Bronchial epithelial cell (primary cell): Measurements from ENCODE around the gene FAAP24. TPM values are rescaled to one million over a fixed set of nuclear protein-coding genes. Genes with fewer than 3 reads are reported as not detected.
"Not testable (repeated sequence)": the region's sequence is repeated elsewhere in the genome, so short reads cannot be mapped to it uniquely, and the experiment has no call there.

Experiments used
- DNase-seq: peaks from one replicate; pipeline ENCODE4 v3.0.0-alpha.2; 2010; ENCODE audit warnings: low read depth
- FAIRE-seq: peaks from 2 replicates; lab custom pipeline; 2011; peaks lifted over from hg19 to GRCh38; lab: Jason Lieb, UNC
- H3K27me3 ChIP-seq: 2 replicates; pipeline ENCODE4 v1.5.1; 2011; ENCODE audit warnings: low read length; ENCODE audit not compliant: control insufficient read depth, insufficient read depth
- H3K36me3 ChIP-seq: 2 replicates; pipeline ENCODE4 v1.5.1; 2011; ENCODE audit warnings: low read length; ENCODE audit not compliant: control insufficient read depth, insufficient read depth
- H3K4me3 ChIP-seq: 2 replicates; pipeline ENCODE4 v1.5.1; 2011; ENCODE audit warnings: mild to moderate bottlenecking, low read depth, low read length, control low read depth
- CTCF ChIP-seq: IDR thresholded peaks from 2 replicates; pipeline ENCODE4 v1.5.1; 2011; ENCODE audit warnings: mild to moderate bottlenecking, moderate library complexity, low read length, control low read depth, inconsistent platforms; ENCODE audit not compliant: insufficient read depth, severe bottlenecking
- total RNA-seq: library from RNA; depleted of rRNA; stranded (reverse); fragments of >200 nt; gene quantifications from 2 replicates; pipeline ENCODE4 v1.2.1, GENCODE V29; 2014

FAAP24 gene
- total RNA-seq, 1 donor from 2014 or later, result 0.79 TPM

- peak overlapping the region; percentile 79 for H3K4me3 ChIP-seq
- no peaks in the 10 kb centered on the region for H3K36me3 ChIP-seq
- no peak for FAIRE-seq
- H3K27me3 ChIP-seq, result no peaks in the 10 kb centered on the region
- DNase-seq, result no peak
- TF ChIP-seq CTCF, result no peak
Observed at GRCh38 chr19:32971012-32971595, 938 bp upstream of the FAAP24 start.

GRCh38 chr19:32976223-32976805 is 4.3 kb downstream of the FAAP24 start:
- DNase-seq, result peak; percentile 55
- Histone ChIP-seq H3K27me3 (no peaks in the 10 kb centered on the region), H3K4me3 (no peak overlapping the region), H3K36me3 (no peaks in the 10 kb centered on the region)
- TF ChIP-seq CTCF, result peak; percentile 84
- FAIRE-seq, result no peak

GRCh38 chr19:32977280-32977679 is 5.2 kb downstream of the FAAP24 start:
- DNase-seq (no peak), FAIRE-seq (no peak)
- TF ChIP-seq CTCF, result no peak
- Histone ChIP-seq H3K27me3 (no peaks in the 10 kb centered on the region), H3K4me3 (no peak overlapping the region), H3K36me3 (no peaks in the 10 kb centered on the region)

DNA sequence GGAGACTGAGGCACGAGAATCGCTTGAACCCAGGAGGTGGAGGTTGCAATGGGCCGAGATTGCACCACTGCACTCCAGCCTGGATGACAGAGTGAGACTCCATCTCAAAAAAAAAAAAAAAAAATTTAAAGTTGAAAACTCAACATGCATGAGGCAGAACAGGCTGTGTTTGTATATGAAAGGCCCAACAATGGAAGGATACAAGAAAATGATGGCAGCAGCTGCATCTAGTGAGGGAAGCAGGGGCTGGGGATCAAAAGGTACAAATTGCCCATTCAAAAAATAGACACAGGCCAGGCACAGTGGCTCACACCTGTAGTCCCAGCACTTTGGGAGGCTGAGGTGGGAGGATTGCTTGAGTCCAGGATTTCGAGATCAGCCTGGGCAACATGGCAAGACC is 5.8 kb downstream of the FAAP24 start:
- H3K4me3 ChIP-seq, FAIRE-seq, H3K36me3 ChIP-seq, H3K27me3 ChIP-seq, DNase-seq: not testable (repeated sequence)

DNA sequence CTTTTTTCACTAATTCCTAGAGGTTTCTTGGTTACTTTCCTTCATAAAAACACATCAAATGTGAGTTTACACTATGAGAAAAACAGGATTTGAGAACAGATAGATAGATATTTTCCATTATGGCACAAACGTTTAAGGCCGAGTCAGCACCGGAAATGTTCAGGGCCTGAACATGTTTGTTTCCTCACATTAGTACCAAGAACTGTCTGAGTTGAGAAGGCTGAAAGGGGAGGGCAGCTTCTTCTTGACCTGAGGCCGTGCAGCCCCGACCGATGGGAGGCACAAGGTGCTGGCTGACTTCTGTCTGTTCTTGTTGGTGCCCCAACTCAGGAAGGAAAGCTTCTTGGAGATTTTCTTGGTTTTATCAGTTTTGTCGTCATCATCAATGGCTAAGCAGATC is 7.8 kb downstream of the FAAP24 start:
- not testable (repeated sequence) for FAIRE-seq, H3K27me3 ChIP-seq, DNase-seq, H3K4me3 ChIP-seq, H3K36me3 ChIP-seq

DNA sequence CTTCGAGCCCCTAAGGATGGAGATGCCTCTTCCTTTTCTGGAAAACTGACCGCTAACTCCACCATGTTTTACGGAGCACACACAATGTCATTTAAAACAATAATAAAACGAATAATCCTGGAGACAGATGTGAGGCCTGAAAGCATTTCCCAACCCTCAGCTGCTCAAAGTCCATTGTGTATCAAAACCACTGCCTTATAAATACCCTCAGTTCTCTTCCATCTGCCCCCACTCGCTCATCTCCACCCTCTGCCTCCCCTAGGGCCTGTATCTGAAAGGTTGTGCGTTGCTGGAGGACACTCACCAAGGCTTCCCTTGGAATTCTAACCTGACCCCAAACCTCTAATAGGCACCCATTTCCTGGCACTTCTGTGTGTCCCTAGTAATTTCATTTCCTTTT is 10.4 kb downstream of the FAAP24 start:
- not testable (repeated sequence) for H3K36me3 ChIP-seq, FAIRE-seq, H3K4me3 ChIP-seq, DNase-seq, H3K27me3 ChIP-seq

DNA sequence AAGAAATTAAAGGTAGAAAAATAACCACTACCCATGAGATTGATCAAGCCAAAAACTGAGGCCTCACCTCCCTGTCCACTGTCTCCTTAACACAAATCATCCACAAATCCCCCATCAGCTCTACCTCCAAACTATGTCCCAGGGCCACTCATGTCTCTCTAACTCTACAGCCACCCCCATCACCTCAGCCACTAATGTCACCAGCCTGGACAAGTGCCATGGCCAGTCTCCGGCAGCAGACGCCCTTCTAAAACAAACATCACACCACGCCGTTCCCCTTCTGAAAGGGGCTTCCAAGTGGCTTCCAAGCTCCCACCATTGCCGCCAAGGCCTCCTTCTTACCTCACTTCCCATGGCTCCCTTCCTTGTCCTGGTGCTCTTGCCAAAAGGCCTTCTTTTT is 16.2 kb downstream of the FAAP24 start:
- not testable (repeated sequence) for H3K27me3 ChIP-seq, H3K4me3 ChIP-seq, DNase-seq, FAIRE-seq
- peaks cover 13% of the 10 kb centered on the region for H3K36me3 ChIP-seq

DNA sequence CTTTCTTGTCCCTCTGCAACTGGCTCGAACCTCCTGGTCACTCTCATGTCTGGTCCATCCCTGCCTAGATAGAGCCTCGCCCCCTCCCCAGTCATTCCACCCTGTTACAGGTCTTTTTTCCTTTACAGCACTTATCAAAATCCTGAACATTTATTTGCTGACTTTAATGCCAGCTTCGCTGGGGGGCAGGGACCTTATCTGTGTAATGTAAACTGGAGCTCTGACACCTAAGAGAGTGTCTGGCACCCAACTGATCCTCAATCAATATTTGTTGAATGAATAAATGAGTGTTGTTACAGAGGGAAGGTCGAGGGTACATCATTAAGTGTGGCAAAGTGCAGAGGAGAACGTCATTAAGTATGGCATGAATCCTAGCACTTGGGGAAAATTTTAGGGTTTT is 16.7 kb downstream of the FAAP24 start:
- FAIRE-seq (no peak), DNase-seq (no peak)
- H3K36me3 ChIP-seq, result peaks cover 13% of the 10 kb centered on the region
- no peak overlapping the region for H3K4me3 ChIP-seq
- H3K27me3 ChIP-seq, result no peaks in the 10 kb centered on the region
- no peak for TF ChIP-seq CTCF

DNA sequence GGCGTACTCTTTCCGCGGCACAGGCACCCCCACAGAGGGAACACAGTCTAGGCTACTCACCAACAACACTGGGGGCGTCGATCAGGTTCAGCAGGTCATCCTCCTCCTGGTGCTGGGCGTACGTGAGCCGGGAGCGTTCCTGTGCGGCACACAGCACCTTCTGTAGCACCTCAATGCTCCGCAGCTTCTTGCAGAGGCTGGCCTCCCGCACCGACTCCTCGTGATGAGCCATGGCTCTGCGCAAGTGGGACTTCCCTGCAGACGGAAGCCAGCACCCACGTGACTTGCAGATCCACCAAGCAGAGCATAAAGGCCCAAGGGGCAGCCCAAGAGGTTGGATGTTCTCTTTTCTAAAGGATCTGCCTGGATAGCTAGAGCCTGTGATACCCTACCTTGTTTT is 23.9 kb downstream of the FAAP24 start:
- H3K36me3 ChIP-seq, FAIRE-seq, DNase-seq: not testable (repeated sequence)

GRCh38 chr19:32997061-32997464 is 25.0 kb downstream of the FAAP24 start:
- DNase-seq, result peak; percentile 21
- H3K27me3 ChIP-seq, H3K4me3 ChIP-seq, FAIRE-seq, H3K36me3 ChIP-seq: not testable (repeated sequence)

More for the DNA sequence above, 23.9 kb downstream of the FAAP24 start:
- H3K27me3 ChIP-seq, H3K4me3 ChIP-seq: not testable (repeated sequence)
